Activated CD8-positive, alpha-beta memory T cell treated with anti-CD3 and anti-CD28 coated beads, Interleukin-2, amount 50 U/mL, for 24 hours (primary cell): ENCODE results near the gene RBP4.

Source experiments
- DNase-seq: peaks from one replicate; pipeline ENCODE4 v3.0.0-alpha.2; 2020; ENCODE audit errors: extremely low read depth

The RBP4 gene

GRCh38 chr10:93595378-93596161 lies 5.5 kb downstream of the RBP4 start:
- no peak for DNase-seq

- no peak for DNase-seq
These were observed 6.5 kb downstream of the RBP4 start for GRCh38 chr10:93594518-93594917.

GRCh38 chr10:93593749-93594148 lies 7.3 kb downstream of the RBP4 start:
- DNase-seq: no peak

- DNase-seq: no peak
These were observed 7.8 kb downstream of the RBP4 start for GRCh38 chr10:93593254-93593653.

- DNase-seq: no peak
These were observed 9.8 kb downstream of the RBP4 start for GRCh38 chr10:93591065-93591808.

- DNase-seq: no peak
These were observed 10.4 kb downstream of the RBP4 start for GRCh38 chr10:93590638-93591037.

GRCh38 chr10:93589648-93590562 lies 11.1 kb downstream of the RBP4 start:
- DNase-seq: no peak

- no peak for DNase-seq
These were observed 16.6 kb downstream of the RBP4 start for GRCh38 chr10:93584445-93584844.

GRCh38 chr10:93580828-93581227 lies 20.2 kb downstream of the RBP4 start:
- DNase-seq: no peak

GRCh38 chr10:93579985-93580711 lies 20.9 kb downstream of the RBP4 start:
- no peak for DNase-seq

- DNase-seq: no peak
These were observed 21.9 kb downstream of the RBP4 start for GRCh38 chr10:93579089-93579488.

GRCh38 chr10:93577565-93577964 lies 23.5 kb downstream of the RBP4 start:
- no peak for DNase-seq

GRCh38 chr10:93576888-93577287 lies 24.1 kb downstream of the RBP4 start:
- DNase-seq: no peak

GRCh38 chr10:93573924-93574323 lies 27.1 kb downstream of the RBP4 start:
- no peak for DNase-seq

GRCh38 chr10:93573051-93573909 lies 27.8 kb downstream of the RBP4 start:
- no peak for DNase-seq

- DNase-seq: no peak
These were observed 28.4 kb downstream of the RBP4 start for GRCh38 chr10:93572606-93573005.

GRCh38 chr10:93570383-93570782 lies 30.7 kb downstream of the RBP4 start:
- DNase-seq: no peak

- DNase-seq: no peak
These were observed 33.0 kb downstream of the RBP4 start for GRCh38 chr10:93568105-93568390.

GRCh38 chr10:93567277-93568104 lies 33.5 kb downstream of the RBP4 start:
- no peak for DNase-seq
